GM19455 (cell line): ENCODE measurements around the gene RELA.
A peak's percentile ranks its signal among the peaks of the same experiment; 100 is the strongest.

ENCODE experiments used
- ATAC-seq: cut with Tn5 transposase; IDR thresholded peaks from one replicate; pipeline ENCODE4 v1.9.1; 2021; ENCODE audit not compliant: unreplicated experiment

Gene RELA

GRCh38 chr11:65615229-65615949 is 47.3 kb downstream of the RELA start, which contains the start of gene PCNX3:
TSS of gene PCNX3 (plus strand) at chr11:65615776. CDS start at chr11:65616312, 536 bp downstream.
- peak; percentile 75 for ATAC-seq

- no peak for ATAC-seq
Measured at GRCh38 chr11:65613091-65613928, 49.4 kb downstream of the RELA start.

- no peak for ATAC-seq
Measured at GRCh38 chr11:65612691-65613090, 50.0 kb downstream of the RELA start.

GRCh38 chr11:65611758-65612603 is 50.7 kb downstream of the RELA start:
- ATAC-seq: no peak

GRCh38 chr11:65611028-65611757 is 51.5 kb downstream of the RELA start:
- ATAC-seq: no peak

GRCh38 chr11:65610404-65610803 is 52.3 kb downstream of the RELA start:
- no peak for ATAC-seq

- ATAC-seq: no peak
Measured at GRCh38 chr11:65609665-65610064, 53.1 kb downstream of the RELA start.

GRCh38 chr11:65609229-65609628 is 53.5 kb downstream of the RELA start:
- no peak for ATAC-seq

- ATAC-seq: no peak
Measured at GRCh38 chr11:65607614-65608426, 54.9 kb downstream of the RELA start.

GRCh38 chr11:65606876-65607613 is 55.7 kb downstream of the RELA start:
- no peak for ATAC-seq

- ATAC-seq: no peak
Measured at GRCh38 chr11:65604258-65604657, 58.5 kb downstream of the RELA start.
